ENCODE results near the gene E2F1.
"Not testable (repeated sequence)": the region's sequence is repeated elsewhere in the genome, so short reads cannot be mapped to it uniquely, and the experiment has no call there.

The E2F1 gene

DNA sequence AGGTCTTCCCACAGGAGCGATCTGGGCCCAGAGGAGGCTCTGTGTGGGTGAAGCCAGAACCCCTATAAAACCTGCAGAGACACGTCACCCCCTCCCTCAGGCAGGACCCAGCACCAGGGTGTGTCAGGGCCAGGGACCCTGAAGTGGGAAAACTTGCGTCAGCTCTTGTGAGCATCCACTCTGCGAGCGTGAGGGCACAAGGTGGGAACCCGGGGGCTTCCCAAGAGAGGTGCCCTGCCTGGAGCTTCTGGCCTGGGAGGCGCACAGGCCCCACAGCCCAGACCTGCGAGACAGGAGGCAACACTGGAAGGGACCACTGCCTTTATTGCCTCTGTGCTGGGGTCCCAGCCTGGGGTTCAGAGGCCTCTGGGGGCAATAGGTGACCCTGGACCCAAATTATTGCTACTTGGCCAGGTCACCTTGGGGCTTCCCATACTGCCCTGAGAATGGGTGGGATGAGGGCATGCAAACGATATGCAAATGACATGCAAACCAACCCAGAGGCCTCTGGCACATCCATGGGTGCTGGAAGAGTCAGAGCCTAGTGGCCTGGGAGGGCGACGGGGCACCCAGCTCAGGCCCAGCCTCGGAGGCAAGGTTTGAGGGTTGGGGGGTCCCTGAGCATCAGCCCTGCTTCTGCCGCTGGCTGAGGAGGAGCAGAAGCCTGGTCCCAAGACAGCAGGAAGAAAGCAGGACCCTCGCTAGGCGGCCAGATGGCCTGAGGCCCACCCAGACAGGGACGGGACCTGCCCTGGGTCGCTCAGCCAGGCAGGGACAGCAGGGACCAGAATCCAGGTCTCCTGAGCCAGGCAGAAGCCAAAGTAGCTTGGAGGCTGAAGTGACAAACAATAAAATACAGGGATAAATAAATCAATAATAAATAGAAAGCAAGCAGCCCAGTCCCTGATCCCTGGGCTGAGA lies 29.1 kb downstream of the E2F1 start:
- no peak for DNase-seq

DNA sequence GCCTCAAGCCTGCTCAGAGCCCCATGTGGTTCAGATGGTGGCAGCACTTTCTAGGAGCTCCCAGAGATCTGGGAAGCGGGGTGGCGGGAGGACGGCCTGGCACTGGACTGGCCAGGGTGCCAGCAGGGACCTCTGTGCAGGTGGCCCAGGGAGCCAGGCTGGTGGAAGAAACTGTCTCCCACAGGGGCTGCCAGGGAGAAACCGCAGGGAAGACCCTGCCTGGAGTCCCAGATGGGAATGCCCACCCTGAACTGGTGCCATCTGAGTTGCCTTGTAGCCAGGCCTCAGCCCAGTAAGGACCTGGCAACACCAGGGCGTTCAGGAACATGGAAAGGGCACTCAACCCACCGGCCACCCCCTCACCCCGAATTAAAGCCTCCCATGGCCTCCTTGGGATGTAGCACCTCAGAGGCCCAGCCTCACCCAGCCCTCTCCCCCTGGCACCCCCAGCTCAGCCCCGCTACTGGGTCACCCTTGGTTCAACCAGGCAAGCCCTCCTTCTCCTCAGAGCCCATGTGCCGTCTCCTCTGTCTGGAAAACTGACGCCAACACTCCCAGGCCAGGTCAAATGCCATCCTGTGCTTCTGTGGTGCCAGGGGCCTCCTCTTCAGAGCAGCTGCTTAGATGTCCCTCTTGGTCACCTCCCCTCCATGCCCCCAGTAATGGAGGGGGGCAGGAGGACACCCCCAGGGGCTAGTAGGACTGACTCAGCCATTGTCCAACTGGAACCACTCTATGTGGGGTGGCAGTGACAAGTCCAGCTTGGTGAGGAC lies 30.0 kb downstream of the E2F1 start:
- no peak for DNase-seq

DNA sequence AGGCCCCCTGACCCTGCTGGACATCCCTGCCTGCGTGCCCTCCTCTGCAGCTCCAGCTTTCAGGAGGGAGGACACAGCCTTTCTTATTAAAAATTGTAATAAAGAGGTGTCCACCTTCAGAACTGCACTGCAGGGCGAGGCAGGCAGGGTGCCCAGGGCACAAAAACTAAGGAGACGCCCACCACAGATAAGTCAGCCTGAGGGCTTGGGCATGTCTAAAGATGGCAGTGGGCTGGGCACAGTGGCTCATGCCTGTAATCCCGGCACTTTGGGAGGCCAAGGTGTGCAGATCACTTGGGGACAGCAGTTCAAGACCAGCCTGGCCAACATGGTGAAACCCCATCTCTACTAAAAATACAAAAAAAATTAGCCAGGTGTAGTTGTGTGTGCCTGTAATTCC lies 31.0 kb downstream of the E2F1 start:
- no peak for DNase-seq

DNA sequence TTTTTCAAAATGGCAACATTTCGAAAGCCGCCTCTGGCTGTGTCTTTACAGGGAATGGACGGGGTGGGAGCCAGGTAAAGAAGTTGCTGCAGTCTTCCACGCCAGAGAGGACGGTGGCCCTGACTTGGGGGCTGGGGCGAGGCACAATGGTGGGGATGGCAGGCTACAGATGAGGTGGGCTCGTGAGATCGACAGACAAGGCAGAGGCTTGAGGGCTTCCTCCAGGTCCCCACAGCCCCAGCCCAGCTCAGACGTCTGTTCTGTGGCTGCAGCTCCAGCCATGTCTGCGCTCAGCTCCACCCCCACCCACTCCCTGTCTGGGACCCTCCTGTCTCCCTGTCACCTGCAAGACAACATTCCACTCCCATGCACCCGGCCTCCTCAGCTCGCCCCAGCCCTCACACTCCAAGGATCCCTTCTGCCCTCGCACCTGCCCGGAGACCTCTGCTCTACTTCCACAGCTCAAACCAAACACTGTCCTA lies 31.5 kb downstream of the E2F1 start:
- DNase-seq = no peak

DNA sequence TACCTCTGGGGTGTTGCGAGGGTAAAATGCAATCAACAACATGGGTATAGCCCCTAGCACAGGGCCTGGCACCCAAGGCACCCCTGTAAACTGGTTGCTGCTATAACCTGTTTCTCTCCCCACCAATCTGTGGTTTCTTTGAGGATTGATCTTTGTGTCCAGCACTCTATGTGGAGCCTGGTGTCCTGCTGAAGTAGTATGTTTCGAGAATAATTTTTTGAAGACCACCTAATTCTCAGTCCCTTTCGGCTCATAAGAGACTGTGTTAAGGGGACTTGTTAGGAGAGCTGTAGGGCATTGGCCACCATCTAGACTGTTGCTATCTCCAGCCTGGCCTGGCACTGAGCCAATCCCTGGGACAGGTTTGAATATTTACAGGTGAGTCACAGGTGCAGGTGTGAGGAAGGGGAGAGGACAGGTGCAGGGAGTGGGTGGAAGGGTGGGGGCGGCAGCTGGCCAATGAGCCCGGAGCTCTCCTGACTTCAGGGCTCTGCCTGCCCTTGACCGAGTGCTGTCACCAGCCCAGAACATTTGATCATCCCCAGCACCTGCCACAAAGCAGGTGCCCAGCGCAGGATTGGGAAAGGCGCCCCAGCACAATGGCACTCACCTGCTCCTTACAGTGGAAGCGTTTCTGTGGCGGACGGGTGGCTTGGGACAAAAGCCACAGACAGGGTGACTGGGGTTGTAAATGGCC lies 32.1 kb downstream of the E2F1 start:
- DNase-seq = no peak

DNA sequence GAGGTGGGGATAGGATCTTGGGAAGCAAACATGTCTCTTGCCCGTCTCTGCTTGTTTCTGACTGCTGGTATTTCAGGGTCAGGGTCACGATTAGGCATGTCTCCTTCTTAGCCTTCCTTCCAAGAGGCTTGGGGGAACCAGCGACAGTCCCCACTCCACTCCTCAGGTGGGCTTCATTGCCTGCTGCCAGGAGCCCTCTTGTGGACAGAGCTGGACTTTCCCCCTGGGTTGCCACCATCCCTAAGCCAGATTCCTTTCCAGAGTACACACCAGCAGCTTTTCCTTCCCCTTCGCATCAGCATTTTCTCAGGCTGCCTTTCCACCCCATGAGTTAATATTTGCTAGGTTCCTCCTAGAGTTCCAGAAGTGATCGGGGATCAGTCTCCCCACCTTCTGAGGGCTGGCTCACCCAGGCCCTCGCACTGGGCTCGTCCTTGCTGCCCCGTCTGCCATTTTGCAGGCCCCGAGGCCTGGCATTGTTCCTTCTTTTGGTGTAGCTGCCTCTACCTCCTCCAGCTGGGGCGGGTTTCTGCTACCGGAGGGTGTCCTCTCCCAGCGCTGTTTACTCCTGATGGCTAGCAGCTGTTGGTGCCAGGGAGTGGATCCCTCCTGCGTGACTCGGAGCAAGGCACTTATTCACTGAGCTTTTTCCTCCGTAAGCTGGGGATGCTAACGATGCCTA lies 32.8 kb downstream of the E2F1 start:
- peak; percentile 63 for DNase-seq

DNA sequence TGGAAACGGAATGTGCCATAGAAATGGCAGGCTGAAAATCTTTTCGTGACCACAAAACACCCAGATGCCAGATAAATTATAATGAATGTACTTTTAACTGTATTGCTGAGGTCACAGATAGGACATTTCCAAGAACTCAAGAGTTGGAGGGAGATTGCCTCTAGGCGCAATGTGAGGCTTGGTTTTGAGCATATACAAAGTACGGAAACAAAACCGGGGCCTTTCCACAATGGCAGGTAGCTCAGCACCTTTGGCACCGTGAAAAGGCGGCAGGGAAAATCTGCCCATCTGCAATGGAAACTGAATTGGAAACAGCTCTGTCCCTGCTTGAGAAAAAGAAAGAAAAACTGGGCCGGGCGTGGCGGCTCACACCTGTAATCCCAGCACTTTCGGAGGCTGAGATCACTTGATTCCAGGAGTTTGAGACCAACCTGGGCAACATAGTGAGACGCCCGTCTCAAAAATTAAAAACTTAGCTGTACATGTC lies 34.6 kb downstream of the E2F1 start:
- DNase-seq = no peak

DNA sequence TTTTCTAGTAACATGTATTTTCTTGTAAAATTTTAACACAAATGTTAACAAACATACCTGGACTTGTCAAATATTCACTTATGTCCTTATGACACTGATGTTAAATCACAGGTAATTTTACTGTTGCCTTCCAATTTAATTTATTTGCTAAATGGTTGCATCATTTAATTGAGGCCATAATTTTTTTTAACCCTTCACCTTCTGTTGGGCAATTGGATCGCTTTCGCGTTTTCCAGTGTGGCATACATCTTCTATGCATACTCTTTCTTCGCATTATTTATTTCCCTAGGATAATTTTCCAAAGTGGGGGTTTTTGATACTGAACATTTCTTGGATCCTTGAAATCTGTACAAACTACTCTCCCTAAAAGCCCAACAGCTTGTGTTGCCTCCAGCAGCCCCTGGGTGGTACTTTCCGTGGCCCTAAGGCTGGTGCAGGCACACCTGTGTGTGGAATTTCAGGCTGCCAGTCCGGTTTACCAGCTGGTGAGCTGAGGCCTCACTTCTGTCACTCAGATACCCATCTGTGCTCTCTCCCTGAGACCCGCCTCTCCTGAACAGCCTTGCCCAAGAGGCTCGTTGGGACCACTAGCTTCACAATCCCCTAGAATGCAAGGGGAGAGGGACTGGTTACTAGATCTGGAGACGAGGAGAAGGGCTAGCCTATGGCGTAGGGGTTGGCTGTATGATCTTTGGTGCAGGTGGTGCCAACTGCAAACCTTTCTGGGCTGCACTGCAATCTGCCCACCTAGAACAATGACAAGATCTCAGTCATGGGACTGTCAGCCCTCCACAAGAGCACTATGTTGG lies 35.2 kb downstream of the E2F1 start:
- no peak for DNase-seq

DNA sequence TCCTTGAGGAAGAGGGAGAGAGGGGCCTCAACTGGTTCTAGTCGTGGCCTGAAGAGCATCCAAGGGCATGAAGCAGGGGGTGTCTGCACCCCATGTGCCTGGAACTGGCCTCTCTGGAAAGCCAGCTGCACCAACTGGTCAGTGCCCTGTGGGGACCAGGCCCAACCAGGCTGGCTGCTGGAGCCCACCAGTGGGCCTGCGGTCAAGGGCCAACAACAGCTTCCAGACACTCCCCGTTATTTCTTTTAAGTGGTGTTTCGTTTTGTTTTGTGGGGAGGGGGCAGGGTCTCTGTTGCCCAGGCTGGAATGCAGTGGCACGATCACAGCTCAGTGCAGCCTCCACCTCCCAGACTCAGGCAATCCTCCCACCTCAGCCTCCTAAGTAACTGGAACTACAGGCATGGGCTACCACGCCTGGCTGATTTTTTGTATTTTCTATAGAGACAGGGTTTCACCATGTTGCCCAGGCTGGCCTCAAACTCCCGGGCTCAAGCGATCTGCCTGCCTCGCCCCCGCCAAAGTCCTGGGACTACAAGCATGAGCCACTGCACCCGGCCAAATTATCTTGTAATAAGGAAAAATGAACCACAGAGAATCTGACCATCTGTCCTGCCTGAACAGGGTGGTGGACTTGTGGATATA lies 36.0 kb downstream of the E2F1 start:
- DNase-seq = no peak

DNA sequence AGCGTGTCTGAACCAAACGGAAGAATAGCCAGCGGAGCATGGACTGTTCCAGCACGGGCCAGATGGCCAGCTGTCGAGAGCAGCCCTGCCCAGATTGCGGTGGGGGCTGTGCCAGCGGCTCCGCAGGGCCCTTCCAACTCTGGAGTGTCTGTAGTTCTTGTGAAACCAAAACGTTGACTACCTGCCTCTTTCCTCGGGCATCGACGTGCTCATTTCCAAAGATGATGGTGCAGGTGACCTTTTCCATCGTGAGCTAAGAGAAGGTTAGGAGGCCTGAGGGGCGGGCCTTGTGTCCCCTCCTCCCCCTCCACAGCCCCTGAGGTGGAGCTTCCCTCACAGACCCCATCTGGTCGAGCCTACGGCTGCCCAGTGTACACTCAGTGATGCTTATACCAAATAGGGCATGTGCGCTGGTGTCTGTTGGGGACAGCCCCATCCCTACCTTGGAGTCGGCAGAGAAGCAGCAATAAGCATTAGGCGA lies 36.9 kb downstream of the E2F1 start:
- no peak for DNase-seq

DNA sequence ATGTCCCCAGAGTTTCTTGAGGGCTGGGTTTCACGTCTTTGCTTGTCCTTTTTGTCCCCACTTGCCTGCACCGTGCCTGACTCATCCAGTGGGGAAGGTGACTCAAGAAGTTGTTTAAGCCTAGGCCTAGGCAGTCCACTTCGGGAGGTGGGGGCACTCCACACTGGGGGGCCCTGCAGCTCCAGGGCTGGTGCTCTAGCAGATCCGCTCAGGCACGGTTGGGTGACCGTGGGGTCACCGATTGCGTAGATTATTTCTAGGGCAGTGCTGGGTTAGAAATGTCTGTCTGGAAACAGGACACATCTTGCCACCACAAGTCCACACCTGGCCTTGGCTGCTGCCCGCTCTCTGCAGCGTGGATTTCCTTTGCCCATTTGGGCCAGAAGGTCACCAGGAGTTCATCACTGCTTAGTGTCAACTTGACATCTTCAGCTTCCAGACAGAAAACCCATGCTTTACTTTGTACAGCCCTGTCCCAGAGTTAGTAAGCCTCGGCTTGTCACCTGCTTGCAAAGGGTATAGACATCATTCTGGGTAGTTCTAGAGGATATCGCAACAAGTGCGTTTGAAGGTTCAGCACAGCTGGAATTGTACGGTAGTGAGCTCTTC lies 37.7 kb downstream of the E2F1 start:
- DNase-seq = no peak

DNA sequence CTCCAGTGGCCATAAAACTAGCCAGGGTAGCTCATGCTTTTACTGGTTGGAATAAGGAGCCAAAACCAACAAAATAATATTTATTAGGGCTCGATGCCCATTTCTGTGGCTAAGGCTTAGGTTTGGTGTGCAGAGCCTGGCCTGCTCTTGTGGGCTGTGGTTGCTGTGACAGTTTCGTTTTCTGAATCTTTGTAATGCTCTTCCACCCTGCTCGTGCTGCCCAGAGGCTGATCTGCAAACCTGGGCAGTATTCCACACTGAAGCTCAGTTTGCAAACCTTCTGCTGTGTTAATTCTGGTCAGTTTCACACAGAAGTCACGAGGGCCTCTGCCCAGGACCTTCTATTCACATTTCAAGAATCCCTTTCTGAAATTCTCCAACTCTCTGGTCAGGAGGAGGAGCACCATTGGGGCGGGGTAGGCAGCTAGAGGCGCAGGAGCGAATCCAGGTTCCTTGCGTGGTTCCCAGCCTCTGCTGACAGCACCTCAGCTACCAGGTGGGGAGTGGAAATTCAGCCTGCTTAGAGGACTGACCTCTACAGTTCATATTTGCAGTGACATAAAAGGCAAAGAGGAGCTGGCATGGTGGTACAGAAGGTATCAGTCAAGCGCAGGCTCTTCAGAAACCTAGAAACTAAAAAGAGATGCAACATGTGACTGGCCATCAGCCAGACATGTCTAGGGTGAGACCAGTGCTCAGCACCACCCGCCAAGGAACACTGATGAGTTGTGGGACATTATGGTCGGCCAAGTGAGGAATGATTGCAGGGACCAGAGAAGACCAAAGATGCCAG lies 38.4 kb downstream of the E2F1 start:
- DNase-seq = no peak

DNA sequence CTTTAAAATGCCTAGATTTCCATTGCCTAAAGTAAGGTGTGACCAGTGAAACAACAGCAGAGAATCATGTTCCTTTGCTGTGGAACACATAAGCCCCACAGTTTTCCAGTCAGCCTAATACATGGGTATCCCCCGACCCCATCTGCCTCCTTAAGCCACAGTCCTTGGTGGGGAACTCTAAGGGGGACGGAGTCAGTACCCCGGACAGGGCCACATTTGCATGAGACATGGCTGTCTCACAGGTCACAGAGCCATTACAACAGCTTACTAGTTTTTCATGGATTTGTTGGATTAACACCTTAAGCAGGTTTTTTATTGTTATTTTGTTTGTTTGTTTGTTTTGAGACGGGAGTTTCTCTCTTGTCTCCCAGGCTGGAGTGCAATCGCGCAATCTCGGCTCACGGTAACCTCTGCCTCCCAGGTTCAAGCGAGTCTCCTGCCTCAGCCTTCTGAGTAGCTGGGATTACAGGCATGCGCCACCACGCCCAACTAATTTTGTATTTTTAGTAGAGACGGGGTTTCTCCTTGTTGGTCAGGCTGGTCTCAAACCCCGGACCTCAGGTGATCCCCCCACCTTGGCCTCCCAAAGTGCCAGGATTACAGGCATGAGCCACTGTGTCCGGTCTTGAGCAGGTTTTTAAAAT lies 39.1 kb downstream of the E2F1 start:
- not testable (repeated sequence) for DNase-seq

DNA sequence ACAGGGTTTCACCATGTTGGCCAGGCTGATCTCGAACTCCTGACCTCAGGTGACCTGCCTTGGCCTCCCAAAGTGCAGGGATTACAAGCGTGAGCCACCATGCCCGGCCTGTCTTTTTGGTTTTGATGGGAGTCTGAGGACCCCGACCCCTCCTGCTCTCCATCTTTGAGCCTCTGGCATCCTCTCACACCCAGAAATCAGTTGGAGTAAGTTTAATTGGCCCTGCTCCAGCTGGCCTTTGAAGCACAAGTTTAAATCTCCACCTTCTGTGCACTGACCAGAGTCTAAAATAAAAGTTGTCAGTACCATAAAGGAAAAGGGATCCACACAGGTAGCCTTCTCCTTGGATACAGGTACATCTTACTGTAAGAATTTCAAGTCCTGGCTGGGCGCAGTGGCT lies 40.0 kb downstream of the E2F1 start:
- no peak for DNase-seq

DNA sequence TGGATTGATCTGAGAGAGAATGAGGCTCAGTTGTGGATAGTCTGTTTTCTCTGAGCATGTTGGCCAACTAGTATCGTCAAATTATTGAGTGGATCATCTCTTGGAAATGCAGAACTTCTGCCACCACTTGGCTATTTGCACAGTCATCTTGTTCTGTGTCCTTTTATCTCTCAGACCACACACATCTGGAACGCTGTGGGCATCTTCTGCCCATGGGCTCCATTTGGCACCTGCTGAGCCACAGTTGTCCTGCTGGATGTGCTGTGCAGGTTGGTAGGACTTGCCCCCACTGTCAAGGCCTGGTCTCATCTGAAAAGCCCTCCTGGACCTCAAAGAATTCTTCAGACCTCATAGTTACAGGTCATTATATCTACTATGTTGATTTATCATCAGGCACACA lies 40.8 kb downstream of the E2F1 start:
- no peak for DNase-seq

DNA sequence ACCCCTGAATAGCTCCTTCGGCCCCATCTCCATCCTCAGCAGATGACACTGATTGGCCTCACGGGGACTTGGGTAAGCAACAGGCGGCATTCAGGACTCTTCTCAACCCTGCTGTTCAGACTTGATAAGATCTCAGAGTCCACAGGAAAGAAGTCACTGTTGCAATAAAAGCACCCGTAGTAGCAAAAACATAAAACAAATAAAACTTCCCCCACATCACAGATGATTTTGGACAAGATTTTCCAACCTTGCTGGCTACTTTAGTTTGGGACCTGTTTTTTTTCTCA lies 41.2 kb downstream of the E2F1 start:
- no peak for DNase-seq

DNA sequence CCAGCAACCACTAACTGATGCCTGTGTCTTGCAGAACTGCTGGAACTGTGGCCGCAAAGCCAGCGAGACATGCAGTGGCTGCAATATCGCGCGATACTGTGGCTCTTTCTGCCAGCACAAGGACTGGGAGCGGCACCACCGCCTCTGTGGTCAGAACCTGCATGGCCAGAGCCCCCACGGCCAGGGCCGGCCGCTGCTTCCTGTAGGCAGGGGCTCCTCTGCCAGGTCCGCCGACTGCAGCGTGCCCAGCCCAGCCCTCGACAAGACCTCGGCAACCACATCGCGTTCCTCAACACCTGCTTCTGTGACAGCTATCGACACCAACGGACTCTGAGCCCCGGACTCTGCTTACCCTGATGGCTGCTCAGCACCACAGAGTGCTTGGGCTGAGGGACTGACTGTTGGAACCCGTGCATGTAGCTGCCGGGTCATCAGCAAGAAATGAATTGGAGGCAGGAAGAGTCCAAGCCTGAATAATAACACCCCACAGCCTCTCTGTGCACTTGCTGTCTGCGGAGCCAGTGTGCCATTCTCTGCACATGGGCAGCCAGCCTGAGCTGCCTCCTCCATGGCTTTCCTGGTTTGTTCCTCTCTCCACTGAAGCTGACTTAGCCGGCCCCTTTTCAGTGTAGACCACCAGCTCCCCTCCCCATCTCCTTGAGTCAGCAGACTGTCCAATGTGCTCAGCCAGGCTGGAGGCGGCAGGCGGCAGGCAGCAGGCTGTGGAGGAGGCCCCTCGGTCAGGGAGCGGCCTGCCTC lies 41.7 kb downstream of the E2F1 start:
- DNase-seq = no peak

DNA sequence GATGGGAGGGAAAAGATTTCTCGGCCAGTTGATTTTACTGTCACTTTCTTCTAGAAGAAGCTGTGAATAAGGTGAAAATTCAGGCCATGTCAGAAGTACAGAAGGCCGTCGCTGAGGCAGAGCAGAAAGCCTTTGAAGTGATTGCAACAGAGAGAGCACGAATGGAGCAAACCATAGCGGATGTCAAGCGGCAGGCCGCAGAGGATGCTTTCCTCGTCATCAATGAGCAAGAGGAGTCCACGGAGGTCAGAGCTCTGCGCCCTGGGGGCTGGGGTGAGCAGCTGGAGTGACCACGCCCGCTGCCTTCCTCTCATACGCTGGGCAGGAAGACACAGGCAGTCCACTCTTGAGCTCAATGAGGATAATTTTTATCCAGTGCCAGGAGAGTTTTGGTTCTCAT lies 45.9 kb downstream of the E2F1 start:
- no peak for DNase-seq

DNA sequence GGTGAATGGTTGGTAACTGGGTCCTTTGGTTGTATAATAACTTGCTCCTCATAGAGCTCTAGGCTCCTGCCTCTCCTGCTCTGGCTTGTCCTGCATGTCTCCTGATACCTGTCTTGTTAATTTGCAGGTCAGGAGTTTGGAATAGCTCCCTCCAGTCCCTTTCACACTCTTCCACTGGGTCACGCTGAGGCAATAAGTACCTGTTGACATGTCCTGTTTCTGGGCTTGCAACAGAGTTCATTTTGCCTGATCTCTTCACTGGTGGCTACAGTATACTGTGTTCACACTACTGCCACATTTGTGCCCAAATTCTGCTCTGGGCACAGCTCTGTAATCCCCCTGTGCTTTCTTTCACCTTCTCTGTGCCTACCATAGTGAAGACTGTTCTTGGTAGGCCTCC lies 49.4 kb downstream of the E2F1 start:
- no peak for DNase-seq
